ENCODE data around the gene DDB1. TPM values are rescaled to one million over a fixed set of nuclear protein-coding genes. Genes with fewer than 3 reads are reported as not detected.
A peak's percentile ranks its signal among the peaks of the same experiment; 100 is the strongest.

DDB1 gene
- polyA plus RNA-seq, 1 experiment: 281 TPM

DNA sequence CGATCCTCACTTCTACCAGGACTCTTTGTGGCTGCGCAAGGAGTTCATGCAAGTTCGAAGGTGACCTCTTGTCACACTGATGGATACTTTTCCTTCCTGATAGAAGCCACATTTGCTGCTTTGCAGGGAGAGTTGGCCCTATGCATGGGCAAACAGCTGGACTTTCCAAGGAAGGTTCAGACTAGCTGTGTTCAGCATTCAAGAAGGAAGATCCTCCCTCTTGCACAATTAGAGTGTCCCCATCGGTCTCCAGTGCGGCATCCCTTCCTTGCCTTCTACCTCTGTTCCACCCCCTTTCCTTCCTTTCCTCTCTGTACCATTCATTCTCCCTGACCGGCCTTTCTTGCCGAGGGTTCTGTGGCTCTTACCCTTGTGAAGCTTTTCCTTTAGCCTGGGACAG, 35.7 kb upstream of the DDB1 start:
- POLR2A ChIA-PET: no interaction called here
- CTCF ChIA-PET: interaction anchor here (1.1 to 2.9 kb wide), 2 partner anchors 17 to 32 kb away, joined by 8 to 12 read pairs; no protein-coding TSS in a partner anchor

DNA sequence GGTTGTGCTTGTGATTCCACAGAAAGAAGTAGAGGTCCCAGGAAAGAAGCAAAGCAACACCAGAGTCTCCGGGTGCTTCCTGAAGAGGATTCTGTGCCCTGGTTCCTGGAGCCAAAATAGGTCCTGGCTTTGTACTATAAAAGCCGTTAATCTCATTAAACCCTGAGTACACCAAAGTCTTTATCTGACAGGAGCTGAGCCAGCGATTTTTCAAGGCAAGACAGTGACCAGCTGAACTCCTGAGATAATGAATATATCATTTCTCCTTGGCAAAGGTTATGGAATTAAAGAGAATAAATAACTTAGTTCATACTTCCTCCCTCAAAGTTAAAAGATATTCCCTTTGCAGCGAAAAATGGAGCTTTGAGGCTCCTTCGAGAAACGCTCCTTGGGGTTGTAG, 34.5 kb upstream of the DDB1 start:
- TF ChIP-seq, protein P1, sequence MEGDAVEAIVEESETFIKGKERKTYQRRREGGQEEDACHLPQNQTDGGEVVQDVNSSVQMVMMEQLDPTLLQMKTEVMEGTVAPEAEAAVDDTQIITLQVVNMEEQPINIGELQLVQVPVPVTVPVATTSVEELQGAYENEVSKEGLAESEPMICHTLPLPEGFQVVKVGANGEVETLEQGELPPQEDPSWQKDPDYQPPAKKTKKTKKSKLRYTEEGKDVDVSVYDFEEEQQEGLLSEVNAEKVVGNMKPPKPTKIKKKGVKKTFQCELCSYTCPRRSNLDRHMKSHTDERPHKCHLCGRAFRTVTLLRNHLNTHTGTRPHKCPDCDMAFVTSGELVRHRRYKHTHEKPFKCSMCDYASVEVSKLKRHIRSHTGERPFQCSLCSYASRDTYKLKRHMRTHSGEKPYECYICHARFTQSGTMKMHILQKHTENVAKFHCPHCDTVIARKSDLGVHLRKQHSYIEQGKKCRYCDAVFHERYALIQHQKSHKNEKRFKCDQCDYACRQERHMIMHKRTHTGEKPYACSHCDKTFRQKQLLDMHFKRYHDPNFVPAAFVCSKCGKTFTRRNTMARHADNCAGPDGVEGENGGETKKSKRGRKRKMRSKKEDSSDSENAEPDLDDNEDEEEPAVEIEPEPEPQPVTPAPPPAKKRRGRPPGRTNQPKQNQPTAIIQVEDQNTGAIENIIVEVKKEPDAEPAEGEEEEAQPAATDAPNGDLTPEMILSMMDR (IDR thresholded peaks at IDR 0.05; ENCODE audit: insufficient read depth, low read depth, low read length): no peak
- no peak for DNase-seq (ENCODE audit: low read depth)
- ChIA-PET CTCF (interaction anchor here (0.7 to 7.6 kb wide), 2 partner anchors 18 to 31 kb away, joined by 4 to 49 read pairs; no protein-coding TSS in a partner anchor), POLR2A (no interaction called here)
- no peaks in the 10 kb centered on the region for H3K27me3 ChIP-seq (ENCODE audit: control insufficient read depth, insufficient read depth, low read length)
- H3K4me3 ChIP-seq (ENCODE audit: low read depth, low read length): no peak overlapping the region
- peaks cover 19% of the 10 kb centered on the region for H3K36me3 ChIP-seq (ENCODE audit: control insufficient read depth, insufficient read depth, low read length)

More for the DNA sequence above, 35.7 kb upstream of the DDB1 start:
- no peak for DNase-seq (ENCODE audit: low read depth)
- H3K36me3 ChIP-seq (ENCODE audit: control insufficient read depth, insufficient read depth, low read length): peaks cover 19% of the 10 kb centered on the region
- no peaks in the 10 kb centered on the region for H3K27me3 ChIP-seq (ENCODE audit: control insufficient read depth, insufficient read depth, low read length)
- no peak overlapping the region for H3K4me3 ChIP-seq (ENCODE audit: low read depth, low read length)
- TF ChIP-seq, protein P1 (IDR thresholded peaks at IDR 0.05; ENCODE audit: insufficient read depth, low read depth, low read length): no peak

DNA sequence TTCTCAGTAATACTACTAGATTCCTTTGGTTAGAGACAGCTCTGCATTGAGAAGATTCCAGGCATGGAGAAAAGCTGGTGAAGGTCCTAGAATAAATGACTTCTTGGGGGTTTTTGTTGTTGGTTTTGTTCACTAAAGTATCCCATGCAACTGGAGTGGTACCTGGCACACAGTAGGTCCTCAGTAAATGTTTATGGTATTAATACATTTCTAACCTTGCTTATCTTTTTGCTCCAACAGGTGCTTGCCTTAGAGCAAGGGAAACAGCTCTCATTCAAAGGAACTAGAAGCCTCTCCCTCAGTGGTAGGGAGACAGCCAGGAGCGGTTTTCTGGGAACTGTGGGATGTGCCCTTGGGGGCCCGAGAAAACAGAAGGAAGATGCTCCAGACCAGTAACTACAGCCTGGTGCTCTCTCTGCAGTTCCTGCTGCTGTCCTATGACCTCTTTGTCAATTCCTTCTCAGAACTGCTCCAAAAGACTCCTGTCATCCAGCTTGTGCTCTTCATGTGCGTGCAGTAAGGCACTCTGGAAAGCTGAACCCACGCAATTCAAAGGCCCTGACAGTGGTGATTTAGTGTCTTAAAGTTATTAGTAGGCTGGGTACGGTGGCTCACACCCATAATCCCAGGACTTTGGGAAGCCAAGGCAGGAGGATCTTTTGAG, 31.2 kb upstream of the DDB1 start:
- Histone ChIP-seq H3K27me3 (ENCODE audit: control insufficient read depth, insufficient read depth, low read length) (no peaks in the 10 kb centered on the region), H3K36me3 (ENCODE audit: control insufficient read depth, insufficient read depth, low read length) (peaks cover 12% of the 10 kb centered on the region), H3K4me3 (ENCODE audit: low read depth, low read length) (no peak overlapping the region)
- DNase-seq (ENCODE audit: low read depth): no peak
- TF ChIP-seq, protein P1 (IDR thresholded peaks at IDR 0.05; ENCODE audit: insufficient read depth, low read depth, low read length): no peak
- ChIA-PET POLR2A (no interaction called here), CTCF (interaction anchor here (0.9 to 7.6 kb wide), 4 partner anchors 18 to 37 kb away, joined by 3 to 60 read pairs (median 28); partner anchors contain the start of genes DDB1 and TKFC)

DNA sequence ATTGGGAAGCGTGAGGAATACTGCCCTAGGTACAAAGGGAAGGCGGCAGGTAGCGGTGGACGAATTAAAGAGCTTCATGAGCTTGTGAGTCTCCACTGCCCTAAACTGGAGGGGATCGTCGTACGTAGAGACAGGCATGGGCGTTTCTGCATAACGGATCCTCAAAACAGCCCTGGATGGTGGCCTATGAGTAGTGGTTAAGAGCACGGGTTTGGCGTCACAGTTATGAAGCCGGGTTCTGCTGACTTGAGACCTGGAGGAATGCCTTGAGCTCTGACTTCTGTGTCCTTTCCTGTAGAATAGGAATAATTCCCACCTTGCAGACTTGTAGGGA, 29.6 kb upstream of the DDB1 start:
- CTCF ChIA-PET: interaction anchor here (0.6 to 7.6 kb wide), 7 partner anchors 11 to 234 kb away, joined by 3 to 60 read pairs (median 6); partner anchors contain the start of genes DDB1, TKFC and TMEM216
- POLR2A ChIA-PET: interaction anchor here (0.6 to 1.3 kb wide), 2 partner anchors 16 to 24 kb away, joined by 3 to 10 read pairs; no protein-coding TSS in a partner anchor
- TF ChIP-seq, protein P1 (IDR thresholded peaks at IDR 0.05; ENCODE audit: insufficient read depth, low read depth, low read length): no peak
- DNase-seq (ENCODE audit: low read depth): no peak
- Histone ChIP-seq H3K36me3 (ENCODE audit: control insufficient read depth, insufficient read depth, low read length) (peaks cover 5% of the 10 kb centered on the region; the same call in 1 of the 2 replicates), H3K27me3 (ENCODE audit: control insufficient read depth, insufficient read depth, low read length) (no peaks in the 10 kb centered on the region), H3K4me3 (ENCODE audit: low read depth, low read length) (peak overlapping the region; percentile 77)

DNA sequence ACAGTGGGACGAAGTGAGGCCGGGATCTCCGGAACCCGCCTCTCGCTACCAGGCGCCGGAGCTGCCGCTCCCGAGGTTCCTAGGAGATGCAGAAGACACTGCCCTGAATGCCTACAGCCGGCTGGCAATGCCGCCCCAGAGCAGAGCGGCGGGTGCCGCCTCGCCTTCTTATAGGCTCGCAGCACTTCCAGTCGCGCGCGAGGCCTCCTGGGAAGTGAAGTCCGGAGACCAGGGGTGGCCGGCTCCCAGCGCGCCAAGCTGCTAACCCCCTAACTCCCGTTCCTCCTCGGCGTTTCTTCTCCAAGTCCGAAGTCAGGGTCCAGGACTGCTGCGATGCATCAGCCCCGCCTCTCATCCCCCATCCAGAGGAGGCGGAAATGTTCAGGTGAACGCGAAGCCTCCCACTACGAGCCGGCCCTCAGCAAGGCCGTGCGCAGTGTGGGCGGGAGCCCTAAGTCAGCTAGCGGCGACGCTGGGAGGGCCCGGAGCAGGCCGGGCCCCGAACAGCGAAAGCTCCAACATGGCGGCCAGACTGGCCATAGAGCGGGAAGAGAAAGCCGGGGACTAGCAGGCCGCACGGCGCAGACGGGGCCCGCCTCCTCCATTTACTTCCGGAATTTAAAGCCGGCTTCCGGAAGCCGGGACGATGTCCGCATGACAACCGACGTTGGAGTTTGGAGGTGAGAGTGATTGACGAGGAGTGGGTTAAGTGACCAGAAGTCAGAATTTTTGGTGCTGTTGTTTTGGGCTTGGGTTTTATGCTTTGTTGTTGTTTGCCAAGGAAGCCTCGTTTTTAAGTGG, 29.0 kb upstream of the DDB1 start, which contains the start of the genes CYB561A3 and TMEM138:
Gene CYB561A3 (minus strand): TSS at position 142 of the 801 bp plus-strand sequence. CDS start 5,169 bp downstream, outside the sequence.
Gene TMEM138 (plus strand): TSS at position 634 of the 801 bp plus-strand sequence. CDS start 2,017 bp downstream, outside the sequence.
- Histone ChIP-seq H3K27me3 (ENCODE audit: control insufficient read depth, insufficient read depth, low read length) (no peaks in the 10 kb centered on the region), H3K4me3 (ENCODE audit: low read depth, low read length) (peak within 1 kb of the TSS; percentile 77), H3K36me3 (ENCODE audit: control insufficient read depth, insufficient read depth, low read length) (peaks cover 5% of the 10 kb centered on the region; the same call in 1 of the 2 replicates)
- POLR2A ChIA-PET: interaction anchor here (0.6 to 1.3 kb wide), 3 partner anchors 17 to 356 kb away, joined by 3 to 10 read pairs (median 5); no protein-coding TSS in a partner anchor
- DNase-seq (ENCODE audit: low read depth): peak; percentile 73
- CTCF ChIA-PET: interaction anchor here (1.1 to 7.6 kb wide), 4 partner anchors 12 to 30 kb away, joined by 3 to 60 read pairs (median 31); partner anchors contain the start of genes DDB1, TKFC and TMEM216
- TF ChIP-seq, protein P1 (IDR thresholded peaks at IDR 0.05; ENCODE audit: insufficient read depth, low read depth, low read length): no peak
